CD14-positive monocyte (primary cell): ENCODE measurements around the gene GNLY. TPM values are rescaled to one million over a fixed set of nuclear protein-coding genes. Genes with fewer than 3 reads are reported as not detected.

Experiments used
- DNase-seq, 3 donors: peaks; one replicate each; pipeline ENCODE4 v3.0.0-alpha.2; 2011 to 2022
- H2AFZ ChIP-seq: 2 replicates; pipeline ENCODE4 v1.6.0; 2012; ENCODE audit warnings: mild to moderate bottlenecking, low read depth, low read length, inconsistent platforms; ENCODE audit not compliant: insufficient read depth, poor library complexity, severe bottlenecking
- H3K27ac ChIP-seq, 2 donors: 1 replicate in 1 of 2; 2 replicates in 1 of 2; pipeline ENCODE4 v1.5.1; 2012 to 2013; ENCODE audit warnings: low read length in 2 of 2, control low read depth in 1 of 2, inconsistent platforms in 1 of 2, low read depth in 1 of 2, mild to moderate bottlenecking in 1 of 2
- H3K27me3 ChIP-seq, 2 donors: one replicate each; pipeline versions ENCODE4 v1.6.0 to v1.6.1; 2011 to 2013; ENCODE audit warnings: low read length in 2 of 2; ENCODE audit not compliant: control insufficient read depth in 2 of 2, insufficient read depth in 2 of 2
- H3K36me3 ChIP-seq, 2 donors: replicated peaks in 1 of 2; 1 replicate in 1 of 2; 2 replicates in 1 of 2; pipeline versions ENCODE4 v1.5.1 to v1.6.1; 2012 to 2013; ENCODE audit warnings: low read length in 2 of 2, control low read depth in 1 of 2, inconsistent platforms in 1 of 2, mild to moderate bottlenecking in 1 of 2; ENCODE audit not compliant: insufficient read depth in 2 of 2, control insufficient read depth in 1 of 2
- H3K4me1 ChIP-seq, 2 donors: 1 replicate in 1 of 2; 2 replicates in 1 of 2; pipeline versions ENCODE4 v1.5.1 to v1.6.1; 2012 to 2013; ENCODE audit warnings: low read length in 2 of 2, control low read depth in 1 of 2, inconsistent platforms in 1 of 2, mild to moderate bottlenecking in 1 of 2, moderate library complexity in 1 of 2; ENCODE audit not compliant: insufficient read depth in 2 of 2, control insufficient read depth in 1 of 2
- H3K4me2 ChIP-seq: replicated peaks from 2 replicates; pipeline ENCODE3; 2012; ENCODE audit warnings: low read length, moderate library complexity, mild to moderate bottlenecking; ENCODE audit not compliant: poor library complexity, severe bottlenecking; ENCODE audit errors: extremely low read depth
- H3K4me3 ChIP-seq, 3 experiments: fragments of 200-600 bp in 1 of 3; sonication (generic) in 1 of 3; replicated peaks in 1 of 3; 1 replicate in 2 of 3; 2 replicates in 1 of 3; pipeline ENCODE4 v1.5.1; 2011 to 2013; ENCODE audit warnings: low read length in 3 of 3, mild to moderate bottlenecking in 3 of 3, control low read depth in 2 of 3, low read depth in 2 of 3, inconsistent platforms in 1 of 3, moderate library complexity in 1 of 3
- H3K79me2 ChIP-seq: 2 replicates; pipeline ENCODE4 v1.6.0; 2012; ENCODE audit warnings: mild to moderate bottlenecking, control low read depth, inconsistent platforms, low read length, moderate library complexity; ENCODE audit not compliant: insufficient read depth
- H3K9ac ChIP-seq: 2 replicates; pipeline ENCODE4 v1.6.0; 2017; ENCODE audit warnings: low read length, mild to moderate bottlenecking; ENCODE audit not compliant: insufficient read depth, poor library complexity, severe bottlenecking
- H3K9me3 ChIP-seq, 2 donors: replicated peaks in 1 of 2; 1 replicate in 1 of 2; 2 replicates in 1 of 2; pipeline versions ENCODE4 v1.5.1 to v1.6.1; 2012 to 2013; ENCODE audit warnings: low read length in 2 of 2, control low read depth in 1 of 2; ENCODE audit not compliant: control insufficient read depth in 1 of 2, insufficient read depth in 1 of 2
- H4K20me1 ChIP-seq: 2 replicates; pipeline ENCODE4 v1.6.0; 2012; ENCODE audit warnings: mild to moderate bottlenecking, low read length, control low read depth, moderate library complexity; ENCODE audit not compliant: insufficient read depth
- H3K27ac Mint-ChIP-seq, 7 donors: one replicate each; pipeline ENCODE4 v1.8.0; 2020; ENCODE audit warnings: mild to moderate bottlenecking in 7 of 7, mixed read lengths in 7 of 7, moderate library complexity in 6 of 7, inconsistent platforms in 2 of 7
- H3K27me3 Mint-ChIP-seq, 3 donors: one replicate each; pipeline ENCODE4 v1.8.0; 2021 to 2022; ENCODE audit warnings: low read depth in 3 of 3, mild to moderate bottlenecking in 3 of 3, mixed read lengths in 3 of 3, moderate library complexity in 3 of 3, inconsistent platforms in 1 of 3
- H3K36me3 Mint-ChIP-seq, 2 donors: one replicate each; pipeline ENCODE4 v1.8.0; 2020; ENCODE audit warnings: mixed read lengths in 2 of 2, inconsistent platforms in 1 of 2, mild to moderate bottlenecking in 1 of 2
- H3K4me1 Mint-ChIP-seq: one replicate; pipeline ENCODE4 v1.8.0; 2020; ENCODE audit warnings: mild to moderate bottlenecking, mixed read lengths
- H3K4me3 Mint-ChIP-seq, 2 donors: one replicate each; pipeline ENCODE4 v1.8.0; 2020; ENCODE audit warnings: mild to moderate bottlenecking in 2 of 2, mixed read lengths in 2 of 2, moderate library complexity in 1 of 2
- H3K9me3 Mint-ChIP-seq, 7 donors: one replicate each; pipeline ENCODE4 v1.8.0; 2020 to 2022; ENCODE audit warnings: mixed read lengths in 7 of 7, mild to moderate bottlenecking in 6 of 7, moderate library complexity in 6 of 7, inconsistent platforms in 2 of 7
- CTCF ChIP-seq: fragments of 200-600 bp; IDR thresholded peaks from one replicate; pipeline ENCODE4 v1.8.0; 2022; ENCODE audit warnings: antibody characterized with exemption, mild to moderate bottlenecking
- WGBS: methylation state at CpG from one replicate; pipeline ENCODE4 v1.1.5; 2013; ENCODE audit warnings: missing lambda C conversion rate; ENCODE audit not compliant: insufficient coverage; 5-methylcytosine and 5-hydroxymethylcytosine counted together
- intact Hi-C, 2 donors: fragments of 100-400 bp; cut with micrococcal nuclease; formaldehyde crosslinking; loops; one replicate each; pipeline versions ENCODE4 v1.15.0 to v1.15.1; 2023
- polyA plus RNA-seq, 3 donors: library from polyadenylated mRNA; depleted of rRNA in 1 of 3; unstranded in 2 of 3; stranded (reverse) in 1 of 3; fragments of 300-500 nt in 2 of 3; fragments of >200 nt in 1 of 3; fragmentation: Illumina TruSeq in 2 of 3; gene quantifications; 1 replicate in 2 of 3; 2 replicates in 1 of 3; pipeline ENCODE4 v1.2.3, GENCODE V29; 2012 to 2021

The GNLY gene
- polyA plus RNA-seq, 3 donors: 4.6 to 13.2 (median 11.1) TPM

DNA sequence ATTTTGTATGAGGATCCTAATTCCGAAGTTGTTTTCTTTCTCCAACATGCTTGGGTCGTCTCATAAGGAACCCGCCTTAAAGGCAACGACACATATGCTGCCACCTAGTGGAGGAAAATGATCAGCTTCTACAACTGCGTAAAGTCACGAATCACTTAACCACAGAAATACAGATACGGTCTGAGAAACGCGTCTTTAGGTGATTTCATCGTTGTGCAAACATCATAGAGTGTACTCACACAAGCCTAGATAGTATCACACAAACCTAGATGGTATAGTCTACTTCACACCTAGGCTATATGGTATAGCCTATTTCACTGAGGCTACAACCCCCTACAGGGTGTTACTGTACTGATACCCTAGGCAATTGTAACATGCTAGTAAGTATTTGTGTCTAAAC, 13.1 kb downstream of the GNLY start:
- peak overlapping the region in 1 of 3 experiments; percentile 35 for H3K4me3 ChIP-seq
- H3K27ac Mint-ChIP-seq: peak overlapping the region; percentile 97 to 100 (median 99)
- peak overlapping the region; percentile 97 to 99 for H3K27ac ChIP-seq
- H3K27me3 ChIP-seq: no peaks in the 10 kb centered on the region
- no peaks in the 10 kb centered on the region for H3K36me3 ChIP-seq
- no peak overlapping the region for H2AFZ ChIP-seq
- H3K9me3 ChIP-seq: no peaks in the 10 kb centered on the region
- peak; percentile 88 to 96 (median 88) for DNase-seq
- peaks cover 0 to 3% (median 2%) of the 10 kb centered on the region in 7 donors for H3K9me3 Mint-ChIP-seq
- peak overlapping the region; percentile 31 for H3K4me2 ChIP-seq
- WGBS: 0% methylated on average over 1 of the region's 10 CpGs
- no peaks in the 10 kb centered on the region for H4K20me1 ChIP-seq
- no peaks in the 10 kb centered on the region for H3K27me3 Mint-ChIP-seq
- H3K36me3 Mint-ChIP-seq: peaks cover 3 to 5% of the 10 kb centered on the region in 2 donors
- peaks cover 90% of the 10 kb centered on the region for H3K4me1 Mint-ChIP-seq
- intact Hi-C loops: loop anchor here in 1 of 2 donors (5.0 kb wide), 1 partner anchor 35 kb away; no protein-coding TSS in a partner anchor
- peak overlapping the region in 1 of 2 donors; percentile 52 for H3K4me3 Mint-ChIP-seq
- peak overlapping the region; percentile 77 for H3K9ac ChIP-seq
- TF ChIP-seq CTCF: peak; percentile 80
- peaks cover 100% of the 10 kb centered on the region in 2 donors for H3K4me1 ChIP-seq
- no peaks in the 10 kb centered on the region for H3K79me2 ChIP-seq

DNA sequence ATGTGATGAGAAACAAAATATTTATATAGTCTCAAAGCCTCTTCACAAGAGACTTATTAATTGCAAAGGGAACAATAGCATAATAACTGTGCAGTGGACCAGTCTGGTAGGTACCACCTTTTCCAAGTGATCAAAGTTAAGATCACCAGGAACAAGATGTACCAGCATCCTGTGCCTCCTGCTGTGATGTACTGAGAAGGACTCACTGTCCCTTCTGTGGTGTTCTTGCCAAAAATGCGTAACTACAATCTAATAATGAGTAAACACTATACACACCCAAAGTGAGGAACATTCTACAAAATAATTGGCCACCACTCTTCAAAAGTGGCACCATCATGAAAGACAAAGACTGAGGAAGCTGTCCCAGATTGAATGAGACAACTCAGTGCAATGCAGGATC, 14.5 kb downstream of the GNLY start:
- peak; percentile 14 for TF ChIP-seq CTCF
- Mint-ChIP-seq H3K36me3 (no peaks in the 10 kb centered on the region), H3K9me3 (peaks cover 0 to 2% (median 0%) of the 10 kb centered on the region in 7 donors), H3K27ac (peak overlapping the region; percentile 89 to 98 (median 91)), H3K27me3 (no peaks in the 10 kb centered on the region), H3K4me1 (peaks cover 90% of the 10 kb centered on the region), H3K4me3 (no peak overlapping the region)
- Histone ChIP-seq H3K9me3 (no peaks in the 10 kb centered on the region), H3K4me2 (no peak overlapping the region), H3K79me2 (no peaks in the 10 kb centered on the region), H2AFZ (no peak overlapping the region), H3K4me1 (peaks cover 100% of the 10 kb centered on the region in 2 donors), H3K9ac (no peak overlapping the region), H3K4me3 (peak overlapping the region in 1 of 3 experiments; percentile 36), H3K27me3 (no peaks in the 10 kb centered on the region), H4K20me1 (no peaks in the 10 kb centered on the region), H3K36me3 (no peaks in the 10 kb centered on the region), H3K27ac (peak overlapping the region in 1 of 2 donors; percentile 81)
- no peak for DNase-seq
- intact Hi-C loops: loop anchor here in 1 of 2 donors (5.0 kb wide), 1 partner anchor 36 kb away; no protein-coding TSS in a partner anchor
- WGBS: 50% methylated on average over 1 of the region's 1 CpG
